DND-41 (cell line): ENCODE data around the gene AUTS2.

Experiments used
- EZH2 ChIP-seq: IDR thresholded peaks from 3 replicates; pipeline ENCODE4 v1.6.1; 2012; ENCODE audit warnings: borderline replicate concordance, low read depth, mild to moderate bottlenecking, moderate library complexity, low read length, inconsistent platforms; ENCODE audit not compliant: severe bottlenecking
- TF ChIP-seq, protein P1 (sequence below): IDR thresholded peaks from 2 replicates; pipeline ENCODE4 v1.5.1; 2012; ENCODE audit warnings: borderline replicate concordance, low read length, moderate library complexity, mild to moderate bottlenecking; ENCODE audit not compliant: poor library complexity, severe bottlenecking; ENCODE audit errors: extremely low read depth

DNA sequence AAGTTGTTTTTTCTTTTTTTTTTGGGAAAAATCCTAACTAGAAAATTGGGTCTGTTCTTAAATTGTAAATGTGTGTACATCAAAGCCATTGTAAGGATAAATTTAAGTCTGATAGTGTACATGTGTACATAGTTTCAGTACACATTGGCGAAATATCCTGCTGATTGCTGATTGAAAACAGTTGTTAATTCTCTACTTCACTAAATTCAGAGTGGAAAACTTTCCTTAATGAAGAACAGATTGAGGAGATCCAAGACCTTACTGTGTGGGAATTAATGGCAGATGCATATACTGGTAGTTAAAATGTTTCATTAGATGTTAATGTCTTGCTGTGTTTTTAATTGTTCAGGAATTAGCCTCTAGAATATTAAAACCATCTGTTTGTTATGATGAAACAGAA is 506.0 kb downstream of the AUTS2 start:
- TF ChIP-seq, protein P1, sequence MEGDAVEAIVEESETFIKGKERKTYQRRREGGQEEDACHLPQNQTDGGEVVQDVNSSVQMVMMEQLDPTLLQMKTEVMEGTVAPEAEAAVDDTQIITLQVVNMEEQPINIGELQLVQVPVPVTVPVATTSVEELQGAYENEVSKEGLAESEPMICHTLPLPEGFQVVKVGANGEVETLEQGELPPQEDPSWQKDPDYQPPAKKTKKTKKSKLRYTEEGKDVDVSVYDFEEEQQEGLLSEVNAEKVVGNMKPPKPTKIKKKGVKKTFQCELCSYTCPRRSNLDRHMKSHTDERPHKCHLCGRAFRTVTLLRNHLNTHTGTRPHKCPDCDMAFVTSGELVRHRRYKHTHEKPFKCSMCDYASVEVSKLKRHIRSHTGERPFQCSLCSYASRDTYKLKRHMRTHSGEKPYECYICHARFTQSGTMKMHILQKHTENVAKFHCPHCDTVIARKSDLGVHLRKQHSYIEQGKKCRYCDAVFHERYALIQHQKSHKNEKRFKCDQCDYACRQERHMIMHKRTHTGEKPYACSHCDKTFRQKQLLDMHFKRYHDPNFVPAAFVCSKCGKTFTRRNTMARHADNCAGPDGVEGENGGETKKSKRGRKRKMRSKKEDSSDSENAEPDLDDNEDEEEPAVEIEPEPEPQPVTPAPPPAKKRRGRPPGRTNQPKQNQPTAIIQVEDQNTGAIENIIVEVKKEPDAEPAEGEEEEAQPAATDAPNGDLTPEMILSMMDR: no peak
- TF ChIP-seq EZH2: no peak
